GM21381 (cell line): ENCODE results near the gene VAV2.
"Not testable (repeated sequence)": the region's sequence is repeated elsewhere in the genome, so short reads cannot be mapped to it uniquely, and the experiment has no call there.

ENCODE experiments used
- ATAC-seq: cut with Tn5 transposase; IDR thresholded peaks from one replicate; pipeline ENCODE4 v1.9.1; 2021; ENCODE audit warnings: mild to moderate bottlenecking, moderate library complexity; ENCODE audit not compliant: unreplicated experiment

Gene VAV2

DNA sequence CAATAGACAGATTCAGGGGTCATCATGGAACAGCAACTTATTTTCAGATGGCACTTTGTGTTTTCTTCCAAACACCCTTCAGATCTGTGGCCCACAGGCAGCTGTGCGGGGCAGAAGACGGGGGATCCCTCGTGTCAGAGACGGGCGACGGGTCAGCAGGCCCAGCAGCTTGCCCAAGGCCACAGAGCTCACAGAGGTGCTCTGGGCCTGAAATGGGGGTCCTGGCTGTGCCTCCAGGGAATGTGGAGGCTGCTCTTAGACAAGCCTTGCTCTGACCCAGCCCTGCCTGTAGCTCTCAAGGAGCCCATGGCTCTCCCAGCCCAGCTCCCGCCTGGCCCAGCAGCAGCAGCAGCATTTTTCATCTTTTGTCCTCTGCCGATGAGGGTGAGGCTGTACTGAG, 213.0 kb downstream of the VAV2 start:
- no peak for ATAC-seq

DNA sequence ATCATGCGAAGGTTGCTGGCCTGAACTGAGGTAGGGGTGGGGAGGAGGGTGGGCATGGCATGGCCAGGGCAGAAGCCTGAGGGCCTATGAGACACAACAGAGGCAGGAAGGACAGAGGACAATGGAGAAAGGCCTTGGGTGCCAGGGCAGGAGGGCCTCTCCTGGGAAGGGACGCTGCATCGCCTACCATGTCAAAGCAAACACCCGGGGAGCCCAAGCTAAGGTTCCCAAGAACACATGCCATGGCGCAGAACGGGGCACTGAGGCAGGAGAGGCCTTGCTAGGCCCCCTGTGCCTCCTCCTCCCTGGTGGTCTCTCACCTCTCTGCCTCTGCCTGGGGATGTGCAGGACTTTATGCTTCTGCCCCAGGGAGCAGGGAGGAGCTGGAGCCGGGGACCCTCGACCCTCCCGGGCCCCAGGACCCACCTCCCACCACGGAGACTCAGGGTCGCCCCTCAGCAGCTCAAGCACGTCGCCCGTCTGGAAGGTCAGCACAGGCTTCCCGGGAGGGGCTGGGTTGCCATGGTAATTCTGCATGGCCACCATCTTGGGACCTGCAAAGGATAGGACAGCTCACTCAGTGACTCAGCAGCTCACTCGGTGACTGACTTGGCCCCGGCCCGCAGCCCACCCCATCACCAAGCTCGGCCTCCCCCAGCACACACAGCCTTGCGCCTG, 213.6 kb downstream of the VAV2 start:
- ATAC-seq, result no peak

DNA sequence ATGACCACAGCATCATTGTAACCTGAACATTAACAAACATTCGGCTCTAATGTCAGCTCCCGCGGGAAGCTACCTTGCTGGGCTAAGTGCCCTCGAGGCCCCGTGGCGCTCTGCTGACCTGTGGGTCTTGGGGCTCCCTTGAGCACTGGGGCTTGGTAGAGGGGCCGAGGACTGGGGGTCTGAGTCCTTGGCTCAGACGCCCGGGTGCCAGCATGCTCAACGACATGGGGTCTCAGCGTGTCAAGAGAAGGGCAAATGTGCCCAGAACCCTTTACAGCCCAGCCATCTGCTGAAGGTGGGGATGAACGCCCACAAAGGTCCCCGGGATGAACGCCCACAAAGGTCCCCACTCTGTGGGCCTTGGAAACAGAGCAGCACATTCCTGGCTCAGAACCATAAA, 214.3 kb downstream of the VAV2 start:
- ATAC-seq, result no peak

DNA sequence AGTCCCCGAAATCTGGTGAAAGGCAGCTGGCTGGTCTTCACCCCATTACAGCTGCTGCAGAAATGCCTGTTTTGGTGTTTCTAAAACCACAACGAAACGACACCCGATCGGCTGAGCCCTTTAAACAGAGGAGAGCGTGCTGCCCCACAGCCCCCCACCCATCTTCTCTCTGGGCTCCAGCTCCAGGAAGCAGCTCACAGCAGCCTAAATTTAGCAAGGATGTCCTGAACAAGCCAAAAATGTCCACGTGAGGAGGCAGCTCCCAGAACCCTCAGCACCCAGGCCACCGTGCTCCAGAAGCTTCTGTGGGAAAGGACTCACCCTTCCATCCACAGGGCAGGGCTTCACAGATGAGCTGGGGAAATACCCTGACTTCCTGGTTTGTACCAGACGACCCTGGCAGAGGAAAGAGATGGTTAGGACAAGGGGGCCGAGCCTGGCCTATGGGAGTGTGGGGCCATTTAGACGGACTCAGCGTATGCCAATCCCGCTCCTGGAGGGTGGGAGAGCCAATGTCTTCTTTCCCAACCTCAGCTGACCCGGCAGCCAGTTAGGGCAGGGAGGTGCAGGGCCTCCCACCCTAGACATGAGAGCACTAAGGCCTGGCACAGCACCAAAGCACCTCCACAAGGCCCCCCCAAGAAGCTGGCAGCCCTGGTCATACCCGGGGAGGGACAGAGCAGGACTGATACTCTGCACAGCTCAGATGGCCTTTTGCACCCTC, 214.9 kb downstream of the VAV2 start:
- ATAC-seq, result no peak

DNA sequence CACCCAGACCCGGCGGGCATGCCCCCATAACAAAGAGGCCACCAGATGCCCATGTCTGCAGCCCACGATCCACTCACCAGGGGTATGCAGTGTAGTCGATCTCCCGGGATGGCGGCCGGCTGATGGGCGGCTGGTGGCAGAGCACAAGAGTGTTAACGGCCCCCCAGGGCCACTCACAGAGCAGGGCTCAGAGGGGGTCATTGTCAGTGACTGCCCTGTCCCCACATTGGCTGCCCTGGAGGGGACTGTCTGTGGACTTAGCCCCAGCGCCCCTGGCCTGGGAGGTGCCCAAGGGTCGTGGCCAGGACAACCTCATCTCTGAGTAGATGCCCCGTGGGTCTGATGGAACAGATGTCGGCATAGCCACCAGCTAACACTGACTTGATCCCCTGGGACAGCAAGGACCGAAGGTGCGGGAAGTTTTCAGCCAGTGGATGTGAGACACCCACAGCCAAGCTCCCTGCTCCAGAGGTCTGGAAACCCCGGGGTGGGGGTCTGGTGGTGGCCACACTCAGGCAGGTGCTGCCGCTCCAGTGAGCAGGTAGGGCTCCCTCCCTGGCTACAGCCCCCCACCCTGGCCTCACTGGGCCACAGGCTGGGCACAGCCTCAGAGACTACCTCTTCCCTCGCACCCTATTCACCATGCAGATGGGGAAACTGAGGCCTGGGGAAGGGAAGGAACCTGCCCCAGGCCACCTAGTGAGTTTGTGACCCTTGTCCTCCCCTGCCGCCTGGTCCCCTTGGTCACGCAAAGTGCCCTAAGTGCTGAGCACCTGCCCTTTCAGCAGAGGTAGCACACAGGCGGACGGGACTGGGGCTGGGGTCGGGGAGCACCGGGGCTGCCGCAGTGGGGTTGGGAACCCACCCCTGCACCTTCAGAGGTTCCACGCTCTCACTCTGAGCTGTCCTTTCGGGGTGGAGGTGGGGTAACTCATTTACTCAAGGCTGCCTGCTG, 215.9 kb downstream of the VAV2 start:
- ATAC-seq, result no peak

DNA sequence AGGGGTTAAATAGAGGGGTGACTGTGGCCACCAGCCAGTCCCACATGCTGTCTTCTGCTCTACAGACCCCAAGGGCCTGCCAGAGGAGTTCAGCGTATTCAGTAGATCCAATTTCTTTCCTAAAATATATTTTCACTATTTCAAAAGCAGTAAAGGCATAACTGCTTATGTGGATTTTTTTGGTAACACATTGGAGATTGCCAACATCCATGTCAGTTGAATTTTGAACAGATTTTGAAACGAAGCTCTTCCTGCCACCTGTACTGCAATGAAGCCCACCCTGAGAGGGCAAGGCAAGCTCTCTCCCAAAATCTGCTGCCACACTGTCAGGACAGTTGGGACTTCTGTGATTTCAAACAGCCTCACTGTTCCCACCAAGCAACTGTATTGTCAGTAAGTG, 216.8 kb downstream of the VAV2 start:
- no peak for ATAC-seq

DNA sequence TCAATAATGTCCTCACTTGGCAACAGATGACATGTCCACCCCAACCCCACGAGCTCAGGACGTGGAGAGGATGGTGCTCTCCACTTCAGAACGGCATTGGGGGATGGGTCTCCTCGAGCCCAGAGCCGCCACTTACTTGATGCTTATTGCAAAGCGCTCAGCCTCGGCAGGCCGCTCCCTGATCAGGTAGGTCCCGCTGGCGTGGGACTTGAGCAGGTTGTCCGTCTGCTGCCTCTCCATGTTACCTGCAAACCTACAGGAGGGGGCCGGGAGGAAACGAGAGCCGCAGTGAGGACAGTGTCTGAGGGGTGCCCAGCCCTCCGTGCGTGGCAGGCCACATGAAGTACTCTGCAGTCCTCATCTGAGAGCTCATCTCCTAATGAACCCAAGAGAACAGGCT, 217.3 kb downstream of the VAV2 start:
- ATAC-seq, result no peak

DNA sequence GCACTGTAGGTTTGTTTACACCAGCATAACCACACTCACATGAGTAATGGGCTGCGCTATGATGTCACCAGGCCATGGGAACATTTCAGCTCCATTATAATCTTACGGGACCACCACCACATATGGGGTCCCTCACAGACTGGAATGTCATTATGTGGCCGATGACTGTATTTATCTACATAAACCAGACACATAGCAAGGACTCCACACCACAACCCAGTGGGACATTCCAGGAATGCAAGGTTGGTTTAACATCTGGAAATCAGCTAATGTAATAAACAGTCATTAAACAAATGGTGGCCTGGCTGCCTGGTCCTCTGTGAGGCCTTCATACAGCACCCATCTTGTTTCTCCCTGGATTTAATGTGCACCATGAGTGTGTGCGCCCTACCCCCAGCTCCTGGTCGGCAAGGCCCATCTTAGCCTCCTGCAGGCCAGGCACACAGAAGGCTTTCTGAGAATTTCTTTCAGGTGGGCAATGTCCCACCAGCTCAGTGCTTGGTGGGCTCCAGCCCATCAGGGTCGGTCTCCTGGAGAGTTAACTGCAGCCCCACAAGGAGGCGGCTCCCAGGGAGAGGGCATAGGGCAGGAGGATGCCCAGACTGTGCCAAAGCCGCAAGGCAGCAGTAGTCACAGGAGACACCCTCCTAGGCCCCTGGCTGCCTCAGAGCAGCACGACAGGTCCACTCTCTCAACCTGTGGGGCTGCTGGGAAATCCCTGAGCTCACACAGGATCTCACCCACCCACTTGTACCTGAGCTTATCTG, 218.1 kb downstream of the VAV2 start:
- ATAC-seq, result no peak

DNA sequence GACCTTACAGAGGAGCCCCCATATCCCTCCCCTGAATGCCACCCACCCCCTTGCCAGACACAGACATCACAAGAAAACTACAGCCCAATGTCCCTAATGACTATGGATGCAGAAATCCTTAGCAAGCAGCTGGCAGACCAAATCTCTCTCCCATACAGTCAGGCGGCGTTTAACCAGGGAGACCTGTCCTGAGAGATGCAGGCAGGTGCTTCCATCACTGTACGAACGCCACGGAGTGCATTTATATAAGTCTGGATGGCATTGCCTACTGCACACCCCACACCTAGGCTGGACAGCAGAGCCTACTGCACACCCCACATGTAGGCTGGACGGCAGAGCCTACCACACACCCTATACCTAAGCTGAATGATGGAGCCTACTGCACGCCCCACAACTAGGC, 219.5 kb downstream of the VAV2 start:
- ATAC-seq, result no peak

DNA sequence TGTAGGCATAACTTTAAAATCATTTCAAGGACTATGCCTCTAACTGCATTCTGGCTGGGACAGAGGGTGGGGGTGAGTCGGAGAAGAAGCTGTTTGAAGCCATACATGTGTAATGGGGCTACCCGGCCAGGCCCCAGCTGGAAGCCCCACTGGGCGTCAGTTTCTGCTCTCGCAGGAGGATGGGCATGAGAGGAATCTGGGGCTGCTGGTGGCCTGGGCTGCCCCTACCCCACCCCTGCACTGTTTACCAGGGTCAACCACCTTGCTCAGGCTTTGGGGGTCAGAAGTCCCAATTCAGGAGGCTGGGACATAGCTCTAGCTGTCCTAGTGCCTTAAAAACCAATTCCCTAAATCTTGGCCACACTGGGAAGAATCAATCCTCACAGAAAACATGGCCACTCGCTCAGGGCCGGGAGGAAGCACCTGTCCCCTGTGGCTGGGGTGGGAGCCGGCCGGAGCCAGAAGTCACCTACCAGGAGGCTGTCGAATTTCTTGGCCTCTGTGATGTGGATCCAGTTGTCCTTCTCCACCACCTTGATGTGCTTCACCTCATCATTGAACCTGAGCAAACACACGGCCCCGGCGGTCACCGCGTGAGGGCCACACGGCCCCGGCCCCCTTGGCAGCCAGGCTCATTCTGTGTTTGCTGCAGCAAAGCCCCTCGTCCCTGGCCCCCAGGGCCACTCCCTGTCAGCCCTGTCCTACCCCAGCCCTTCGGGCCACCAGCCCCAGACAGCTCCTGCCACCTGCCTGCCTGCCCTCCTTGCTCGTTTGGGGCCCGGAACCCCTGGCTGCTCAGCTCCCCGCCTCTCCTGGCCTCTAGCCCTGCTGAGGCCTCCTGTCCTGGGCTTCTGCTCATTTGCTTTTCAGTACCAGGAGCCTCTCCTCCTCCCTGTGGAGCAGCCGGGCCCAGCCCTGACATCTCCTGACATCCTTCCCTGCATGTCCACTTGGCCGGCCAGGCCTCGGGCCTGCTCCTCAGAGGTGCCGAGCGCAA, 220.3 kb downstream of the VAV2 start:
- no peak for ATAC-seq

DNA sequence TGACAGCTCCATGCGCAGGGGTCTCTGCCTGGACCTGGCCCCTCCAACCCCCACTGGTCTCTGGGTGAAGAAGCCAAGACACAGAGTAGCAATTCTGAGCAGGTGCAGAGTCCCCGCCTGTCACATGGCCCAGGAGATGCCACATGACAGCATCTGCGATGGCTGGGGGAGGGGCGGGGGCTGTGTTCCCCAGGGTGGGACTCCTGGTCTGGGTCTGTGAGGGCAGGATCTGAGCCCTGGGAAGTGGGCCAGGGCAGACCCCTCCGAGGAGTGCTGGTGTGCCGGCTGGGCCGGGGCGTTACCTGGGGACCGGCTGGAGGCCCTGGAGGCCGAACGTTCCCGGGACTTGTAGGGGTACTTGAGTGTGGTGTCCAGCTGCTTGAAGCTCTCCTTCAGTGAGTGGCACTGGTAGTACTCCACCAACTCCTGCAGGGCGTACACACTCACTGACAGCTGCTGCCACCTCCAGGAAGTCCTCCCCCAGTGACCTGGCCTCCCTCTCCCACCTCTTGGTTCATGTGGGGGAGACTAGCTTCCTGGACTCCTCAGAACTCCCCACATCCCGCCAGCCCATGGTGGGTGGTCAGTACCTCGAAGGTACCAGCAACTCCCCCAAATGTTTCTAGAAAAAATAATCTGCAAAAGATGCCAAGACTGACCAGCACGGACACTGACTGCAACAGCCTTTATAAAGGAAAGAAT, 221.9 kb downstream of the VAV2 start:
- no peak for ATAC-seq

DNA sequence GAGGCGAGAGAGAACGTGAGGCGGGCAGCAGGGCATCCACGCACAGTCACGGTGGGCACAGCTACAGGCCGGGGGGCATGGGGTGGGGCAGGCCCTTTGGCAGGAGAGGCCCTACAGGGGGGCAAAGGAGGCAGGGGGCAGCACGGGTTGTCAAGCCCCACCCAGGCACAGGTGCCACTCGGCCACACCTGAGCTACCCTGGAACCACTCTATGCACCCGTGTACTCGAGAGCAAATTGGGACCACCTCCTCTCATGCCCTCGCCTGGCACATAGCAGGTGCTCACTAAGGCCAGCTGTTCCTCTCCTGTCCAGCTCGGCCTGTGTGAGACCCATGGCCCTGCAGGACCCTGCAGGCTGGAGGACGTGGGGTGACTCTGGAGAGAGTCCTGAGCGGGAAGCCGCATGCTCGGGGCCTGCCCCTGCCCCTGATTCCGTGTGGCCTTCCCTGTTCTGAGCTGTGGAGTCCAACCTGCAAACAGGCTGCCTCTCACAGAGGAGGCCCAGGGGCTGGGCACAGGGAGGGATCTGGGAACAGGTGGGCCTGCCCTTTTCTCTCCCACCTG, 222.5 kb downstream of the VAV2 start:
- ATAC-seq, result no peak

DNA sequence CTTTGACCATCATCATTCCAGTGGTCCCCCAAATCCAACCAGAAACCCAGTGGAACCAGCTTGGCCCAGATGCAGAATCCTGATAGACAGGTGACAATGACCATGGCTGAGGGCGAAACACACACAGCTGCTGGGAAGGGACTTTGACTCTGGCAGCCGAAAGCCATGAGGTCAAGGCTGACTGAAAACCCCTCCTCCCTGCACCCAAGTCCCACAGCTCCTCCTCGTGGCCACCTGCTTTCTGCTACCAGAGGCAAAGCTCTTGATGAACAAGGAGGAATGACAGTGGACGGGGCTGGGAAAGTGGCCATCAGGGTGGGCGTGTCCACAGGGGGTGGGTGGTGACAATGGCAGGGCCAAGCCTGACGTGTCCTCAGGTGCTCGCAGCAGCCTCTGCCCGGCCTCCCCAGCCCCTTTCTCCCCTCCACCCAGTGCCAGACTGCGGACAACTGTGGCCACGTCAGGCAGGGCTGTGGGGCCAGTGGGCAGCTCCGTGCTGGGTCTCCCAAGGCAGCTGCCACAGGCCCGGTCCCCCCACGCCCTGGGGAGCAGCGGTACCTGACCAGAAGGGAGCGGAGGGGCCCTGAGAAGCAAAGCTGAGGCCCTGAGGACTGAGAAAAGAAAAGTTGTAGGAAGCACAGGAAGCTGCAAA, 223.1 kb downstream of the VAV2 start:
- no peak for ATAC-seq

DNA sequence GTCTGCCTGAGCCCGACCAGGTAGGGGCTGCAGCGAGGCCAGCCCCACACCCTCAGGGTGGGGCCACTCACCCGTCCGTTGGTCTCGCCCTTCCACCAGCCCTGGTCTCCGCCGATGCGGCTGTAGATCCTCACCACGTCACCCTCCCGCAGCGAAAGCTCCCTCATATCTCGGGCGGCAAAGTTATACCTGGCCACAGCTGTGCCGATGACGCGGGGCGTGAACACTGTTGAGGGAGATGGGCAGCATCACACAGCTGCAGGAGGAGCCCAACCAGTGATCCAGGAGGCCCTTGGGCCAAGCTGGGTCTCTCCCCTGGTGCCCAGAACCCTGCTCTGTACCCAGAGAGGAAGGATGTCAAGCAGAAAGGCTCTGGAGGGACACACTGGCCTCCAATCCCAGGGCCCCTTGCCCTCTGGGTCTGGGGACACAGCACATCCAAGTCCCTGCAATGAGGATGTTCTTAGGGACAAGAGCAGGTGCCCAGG, 223.7 kb downstream of the VAV2 start:
- no peak for ATAC-seq

DNA sequence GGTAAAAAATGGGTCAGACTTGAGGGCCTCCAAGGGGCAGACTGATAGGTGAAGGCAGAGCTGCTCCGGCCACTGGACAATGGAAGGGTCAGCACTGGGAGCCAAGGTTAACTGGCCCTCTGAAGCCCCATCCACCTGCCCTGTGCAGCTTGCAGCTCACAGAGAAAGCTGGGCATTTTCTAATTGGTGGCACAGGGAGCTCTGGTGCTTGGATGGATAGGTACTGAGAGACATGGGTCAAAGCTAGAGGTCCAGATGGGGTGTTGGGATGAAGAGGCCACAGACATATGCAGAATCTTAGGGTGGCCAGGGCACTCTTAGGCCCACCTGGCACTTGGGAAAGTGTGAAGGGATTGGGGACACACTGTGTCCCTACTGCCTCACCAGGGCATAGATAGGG, 224.5 kb downstream of the VAV2 start:
- ATAC-seq, result no peak

DNA sequence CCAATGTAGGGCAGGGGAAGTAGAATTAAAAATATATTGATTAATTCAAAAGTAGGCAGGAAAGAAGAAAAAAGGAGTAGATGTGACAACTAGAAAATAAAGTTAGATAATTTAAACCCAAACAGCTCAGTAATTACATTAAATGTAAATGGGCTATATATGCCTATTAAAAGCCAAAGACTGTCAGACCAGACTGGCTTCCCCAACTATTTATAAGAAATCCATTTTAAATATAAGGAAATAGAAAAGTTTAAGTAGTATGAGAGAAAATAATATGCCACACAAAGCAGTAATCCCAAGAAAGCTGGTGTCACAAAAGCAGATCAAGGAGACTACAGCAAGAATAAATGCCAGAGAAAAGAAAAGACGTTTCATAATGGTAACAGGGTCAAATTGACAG, 225.1 kb downstream of the VAV2 start:
- ATAC-seq, result no peak

DNA sequence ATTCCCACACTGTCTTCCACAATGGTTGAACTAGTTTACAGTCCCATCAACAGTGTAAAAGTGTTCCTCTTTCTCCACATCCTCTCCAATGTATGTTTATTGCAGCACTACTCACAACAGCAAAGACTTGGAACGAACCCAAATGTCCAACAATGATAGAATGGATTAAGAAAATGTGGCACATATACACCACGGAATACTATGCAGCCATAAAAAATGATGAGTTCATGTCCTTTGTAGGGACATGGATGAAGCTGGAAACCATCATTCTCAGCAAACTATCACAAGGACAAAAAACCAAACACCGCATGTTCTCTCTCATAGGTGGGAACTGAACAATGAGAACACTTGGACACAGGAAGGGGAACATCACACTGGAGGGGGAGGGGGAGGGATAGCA, 225.9 kb downstream of the VAV2 start:
- not testable (repeated sequence) for ATAC-seq
